Glutamatergic neuron (in vitro differentiated cells): ENCODE measurements around the gene GSTK1. TPM values are rescaled to one million over a fixed set of nuclear protein-coding genes. Genes with fewer than 3 reads are reported as not detected.

ENCODE experiments used
- DNase-seq: peaks from one replicate; pipeline ENCODE4 v3.0.0; 2022
- H3K27ac Mint-ChIP-seq: one replicate; pipeline ENCODE4 v1.8.0; 2020; ENCODE audit warnings: mild to moderate bottlenecking, mixed read lengths, inconsistent platforms; ENCODE audit not compliant: unreplicated experiment
- H3K27me3 Mint-ChIP-seq: one replicate; pipeline ENCODE4 v1.8.0; 2020; ENCODE audit warnings: mild to moderate bottlenecking, moderate library complexity, mixed read lengths, inconsistent platforms; ENCODE audit not compliant: unreplicated experiment
- H3K36me3 Mint-ChIP-seq: one replicate; pipeline ENCODE4 v1.8.0; 2020; ENCODE audit warnings: mild to moderate bottlenecking, mixed read lengths, inconsistent platforms; ENCODE audit not compliant: unreplicated experiment
- H3K4me1 Mint-ChIP-seq: one replicate; pipeline ENCODE4 v1.8.0; 2020; ENCODE audit warnings: mild to moderate bottlenecking, low read depth, mixed read lengths, inconsistent platforms; ENCODE audit not compliant: unreplicated experiment
- H3K4me3 Mint-ChIP-seq: one replicate; pipeline ENCODE4 v1.8.0; 2020; ENCODE audit warnings: mild to moderate bottlenecking, mixed read lengths, inconsistent platforms; ENCODE audit not compliant: unreplicated experiment
- H3K9me3 Mint-ChIP-seq: one replicate; pipeline ENCODE4 v1.8.0; 2020; ENCODE audit warnings: mild to moderate bottlenecking, moderate library complexity, mixed read lengths, inconsistent platforms; ENCODE audit not compliant: unreplicated experiment
- CTCF ChIP-seq: fragments of 200-600 bp; sonication (generic); IDR thresholded peaks from one replicate; pipeline ENCODE4 v1.5.0; 2021; ENCODE audit not compliant: partially characterized antibody, unreplicated experiment
- total RNA-seq: library from RNA; stranded (reverse); fragmentation: NEBNext Ultra II Directional; extraction: Animal tissue kit (Norgen Biotek cat#: 25700); gene quantifications from one replicate; pipeline ENCODE4 v1.2.1, GENCODE V29; 2021; ENCODE audit not compliant: unreplicated experiment

GSTK1 gene
- total RNA-seq, 1 donor from 2014 or later = 48.6 TPM

DNA sequence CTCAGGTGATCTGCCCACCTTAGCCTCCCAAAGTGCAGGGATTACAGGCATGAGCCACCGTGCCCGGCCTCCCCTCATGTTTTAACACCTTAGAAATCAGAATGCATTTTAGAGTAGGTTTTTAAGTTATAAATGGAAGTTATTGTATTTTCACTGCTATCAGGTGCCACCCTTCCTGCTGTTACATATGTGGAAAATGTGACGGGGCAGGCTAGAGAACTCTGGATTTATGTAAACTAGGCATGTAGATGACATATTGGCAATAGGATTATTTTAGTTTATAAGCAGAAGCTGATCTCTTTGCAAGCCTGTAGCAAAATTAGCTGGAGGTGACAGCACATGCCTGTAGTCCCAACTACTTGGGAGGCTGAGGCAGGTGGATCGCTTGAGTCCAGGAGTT lies 27.1 kb downstream of the GSTK1 start:
- H3K4me1 Mint-ChIP-seq = peaks cover 15% of the 10 kb centered on the region
- peaks cover 9% of the 10 kb centered on the region for H3K9me3 Mint-ChIP-seq
- DNase-seq = no peak
- peak overlapping the region; percentile 90 for H3K4me3 Mint-ChIP-seq
- H3K27me3 Mint-ChIP-seq = peaks cover 9% of the 10 kb centered on the region
- no peak overlapping the region for H3K27ac Mint-ChIP-seq
- no peak for TF ChIP-seq CTCF
- H3K36me3 Mint-ChIP-seq = peaks cover 10% of the 10 kb centered on the region

GRCh38 chr7:143292876-143293275 lies 29.6 kb downstream of the GSTK1 start:
- H3K27me3 Mint-ChIP-seq = peaks cover 5% of the 10 kb centered on the region
- H3K36me3 Mint-ChIP-seq = no peaks in the 10 kb centered on the region
- H3K9me3 Mint-ChIP-seq = peaks cover 4% of the 10 kb centered on the region
- H3K4me1 Mint-ChIP-seq = peaks cover 15% of the 10 kb centered on the region
- H3K27ac Mint-ChIP-seq = no peak overlapping the region
- no peak for TF ChIP-seq CTCF
- DNase-seq = no peak
- H3K4me3 Mint-ChIP-seq = no peak overlapping the region

DNA sequence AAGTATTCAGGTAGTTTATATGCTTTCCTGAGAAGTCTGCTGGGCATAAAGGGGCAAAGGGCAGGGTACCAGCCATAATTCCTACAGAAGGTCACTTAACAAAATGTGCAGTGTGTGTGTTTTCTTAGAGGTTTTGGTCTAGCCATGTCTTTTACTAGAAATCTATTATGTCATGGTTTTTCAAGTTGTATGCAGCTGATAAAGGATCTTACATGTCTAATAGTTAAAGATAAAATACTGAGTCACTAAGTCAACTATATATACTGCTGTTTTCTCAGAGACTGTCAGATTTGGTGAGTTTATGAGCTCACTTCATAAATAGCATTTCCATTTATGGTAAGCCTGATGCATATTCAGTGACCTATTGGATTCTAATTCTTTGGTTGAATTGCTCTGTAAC lies 32.6 kb downstream of the GSTK1 start:
- H3K4me3 Mint-ChIP-seq = no peak overlapping the region
- no peaks in the 10 kb centered on the region for H3K36me3 Mint-ChIP-seq
- no peaks in the 10 kb centered on the region for H3K9me3 Mint-ChIP-seq
- no peak overlapping the region for H3K27ac Mint-ChIP-seq
- DNase-seq = no peak
- H3K27me3 Mint-ChIP-seq = no peaks in the 10 kb centered on the region
- H3K4me1 Mint-ChIP-seq = peaks cover 6% of the 10 kb centered on the region
- no peak for TF ChIP-seq CTCF

DNA sequence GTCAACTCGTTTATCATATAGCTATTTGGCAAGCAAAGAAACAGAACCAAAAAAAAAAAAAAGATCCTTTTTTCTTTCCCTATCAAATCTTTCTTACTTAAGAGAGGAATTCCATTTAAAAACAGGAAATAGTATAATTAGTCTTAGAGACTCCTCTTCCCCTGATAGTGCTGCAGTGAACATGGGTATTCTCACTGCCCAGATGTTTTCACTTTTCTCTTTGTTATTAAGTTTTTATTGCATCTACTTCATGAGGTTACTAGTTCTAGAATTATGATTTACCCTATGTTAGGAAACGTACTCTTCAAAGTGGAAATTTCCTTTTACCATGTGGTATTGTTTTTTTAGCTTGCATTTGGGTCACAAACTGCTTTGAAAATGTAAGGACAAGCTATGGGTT lies 33.4 kb downstream of the GSTK1 start:
- no peaks in the 10 kb centered on the region for H3K36me3 Mint-ChIP-seq
- H3K27ac Mint-ChIP-seq = no peak overlapping the region
- no peaks in the 10 kb centered on the region for H3K4me1 Mint-ChIP-seq

GRCh38 chr7:143299346-143299745 lies 36.1 kb downstream of the GSTK1 start:
- Mint-ChIP-seq H3K27me3 (no peaks in the 10 kb centered on the region), H3K9me3 (no peaks in the 10 kb centered on the region), H3K4me1 (no peaks in the 10 kb centered on the region), H3K4me3 (no peak overlapping the region), H3K27ac (no peak overlapping the region), H3K36me3 (no peaks in the 10 kb centered on the region)
- no peak for TF ChIP-seq CTCF
- DNase-seq = no peak

More for the DNA sequence above, 33.4 kb downstream of the GSTK1 start:
- Mint-ChIP-seq H3K9me3 (no peaks in the 10 kb centered on the region), H3K27me3 (no peaks in the 10 kb centered on the region), H3K4me3 (no peak overlapping the region)
- DNase-seq = no peak
- TF ChIP-seq CTCF = no peak
